HG02973 (cell line): ENCODE results near the gene EIF2D.

Experiments
- ATAC-seq: cut with Tn5 transposase; IDR thresholded peaks from one replicate; pipeline ENCODE4 v1.9.1; 2021; ENCODE audit warnings: moderate library complexity; ENCODE audit not compliant: unreplicated experiment

EIF2D gene

GRCh38 chr1:206551296-206551985 lies 60.8 kb downstream of the EIF2D start:
- ATAC-seq, result no peak

DNA sequence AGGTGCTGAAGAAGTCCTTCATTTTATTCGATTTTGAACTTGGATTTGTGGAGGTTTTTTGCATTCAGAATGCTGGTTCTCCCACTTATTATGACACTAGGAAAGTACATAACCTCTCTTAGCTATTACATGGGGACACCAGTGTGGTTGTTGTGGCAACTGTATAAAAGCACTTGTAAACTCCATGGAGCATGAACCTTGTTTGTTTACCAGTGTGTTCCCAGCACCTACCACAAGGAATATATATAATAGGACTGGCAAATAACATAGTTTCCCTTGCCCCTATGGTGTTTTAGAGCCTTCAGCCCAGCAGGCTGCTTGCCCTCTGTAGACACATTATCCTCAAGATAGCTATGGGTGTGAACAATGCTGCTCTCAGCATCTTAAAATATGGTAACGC lies 61.8 kb downstream of the EIF2D start:
- ATAC-seq, result no peak

DNA sequence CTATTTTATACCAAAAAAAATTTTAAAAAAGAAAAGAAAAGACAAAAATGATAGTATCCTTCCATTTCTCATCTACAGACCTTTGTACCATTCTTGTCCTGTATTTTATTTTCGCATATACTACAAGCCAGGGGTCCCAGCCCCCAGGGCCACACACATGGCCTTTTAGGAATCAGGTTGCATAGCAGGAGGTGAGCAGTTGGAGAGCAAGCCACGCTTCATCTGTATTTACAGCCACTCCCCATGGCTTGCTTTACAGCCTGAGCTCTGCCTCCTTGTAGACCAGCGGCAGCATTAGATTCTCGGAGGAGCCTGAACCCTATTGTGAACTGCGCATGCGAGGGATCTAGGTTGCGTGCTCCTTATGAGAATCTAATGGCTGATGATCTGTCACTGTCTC lies 65.2 kb downstream of the EIF2D start:
- ATAC-seq, result no peak

DNA sequence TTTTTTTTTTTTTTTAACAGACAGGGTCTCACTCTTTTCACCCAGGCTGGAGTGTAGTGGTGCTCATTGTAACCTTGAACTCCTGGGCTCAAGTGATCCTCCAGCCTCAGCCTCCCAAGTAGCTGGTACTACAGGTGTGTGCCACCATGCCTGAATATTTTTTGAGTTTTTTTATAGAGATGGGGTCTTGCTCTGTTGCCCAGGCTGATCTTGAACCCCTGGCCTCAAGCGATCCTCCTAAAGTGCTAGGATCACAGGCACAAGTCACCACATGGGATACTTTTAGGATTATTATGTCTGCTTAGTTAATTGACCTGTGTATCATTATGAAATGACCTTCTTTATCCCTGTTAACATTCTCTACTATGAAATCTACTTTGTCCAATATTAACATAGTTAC lies 66.9 kb downstream of the EIF2D start:
- no peak for ATAC-seq

DNA sequence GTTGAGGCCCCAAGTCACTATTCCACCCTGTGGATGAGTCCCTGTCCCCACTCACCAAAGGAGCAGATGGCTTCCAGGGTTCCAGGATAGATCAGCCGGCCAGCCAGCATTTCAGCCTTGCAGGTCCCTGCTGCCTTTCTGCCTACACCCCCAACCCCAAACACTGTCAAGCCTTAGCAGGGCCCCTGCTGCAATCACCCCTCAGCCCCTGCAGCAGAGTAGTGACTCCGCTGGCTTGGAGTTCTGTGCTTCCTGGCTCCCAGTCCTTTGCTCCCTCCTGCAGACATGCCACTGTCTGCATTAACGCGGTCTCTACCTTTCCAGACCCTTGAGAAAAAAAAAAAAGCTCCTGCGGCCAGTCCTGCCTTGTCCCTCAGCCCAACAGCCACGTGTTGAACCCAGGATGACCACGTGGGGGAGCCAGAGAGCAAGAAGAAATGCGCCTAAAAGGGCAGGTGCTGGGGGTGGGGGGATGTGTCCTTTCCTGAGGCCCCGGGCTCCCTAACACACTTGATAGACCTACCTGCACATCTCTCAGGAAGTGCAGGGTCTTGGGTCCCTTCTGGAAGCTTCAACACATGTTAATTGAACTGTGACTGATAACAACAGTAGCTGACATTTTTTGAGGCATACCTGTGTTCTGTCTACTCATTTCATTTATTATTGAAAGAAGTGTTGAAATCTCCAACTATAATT lies 67.6 kb downstream of the EIF2D start:
- no peak for ATAC-seq
